Cardiac muscle cell (in vitro differentiated cells and primary cell): ENCODE measurements around the gene AUTS2. TPM values are rescaled to one million over a fixed set of nuclear protein-coding genes. Genes with fewer than 3 reads are reported as not detected.

Source experiments
- DNase-seq, 2 donors: peaks; one replicate each; pipeline versions ENCODE4 v3.0.0 to v3.0.0-alpha.2; 2010 to 2017; ENCODE audit warnings: low read depth in 1 of 2, low spot score in 1 of 2
- H3K27ac ChIP-seq: fragments of 200-600 bp; sonication (generic); 2 replicates; pipeline ENCODE4 v1.5.1; 2016
- H3K27me3 ChIP-seq: fragments of 200-600 bp; sonication (generic); 2 replicates; pipeline ENCODE4 v1.6.0; 2016; ENCODE audit warnings: control low read depth
- H3K36me3 ChIP-seq: fragments of 200-600 bp; sonication (generic); 2 replicates; pipeline ENCODE4 v1.5.1; 2016; ENCODE audit warnings: control low read depth
- H3K4me1 ChIP-seq: fragments of 200-600 bp; sonication (generic); 2 replicates; pipeline ENCODE4 v1.8.1; 2017; ENCODE audit warnings: low read depth, mild to moderate bottlenecking, mixed run types
- H3K4me3 ChIP-seq: fragments of 200-600 bp; sonication (generic); 2 replicates; pipeline ENCODE4 v1.5.1; 2016; ENCODE audit warnings: mild to moderate bottlenecking
- H3K9me3 ChIP-seq: fragments of 200-600 bp; sonication (generic); 2 replicates; pipeline ENCODE4 v1.5.1; 2017; ENCODE audit warnings: low read depth, mild to moderate bottlenecking, control low read depth
- polyA plus RNA-seq: library from polyadenylated mRNA; unstranded; fragments of >200 nt; fragmentation: Nextera tagmentation; extraction: Ambion mirVana; gene quantifications from 2 replicates; pipeline ENCODE4 v1.2.1, GENCODE V29; 2016
- total RNA-seq: library from RNA; depleted of rRNA; stranded (reverse); fragments of >200 nt; gene quantifications from 2 replicates; pipeline ENCODE4 v1.2.3, GENCODE V29; 2016
- TF ChIP-seq, protein P1 (sequence below): IDR thresholded peaks from 2 replicates; pipeline ENCODE4 v1.5.1; 2012; ENCODE audit warnings: low read depth, mild to moderate bottlenecking, low read length

The AUTS2 gene
- total and polyA plus RNA-seq, 2 experiments from 2014 or later: 41.0 to 45.5 TPM

DNA sequence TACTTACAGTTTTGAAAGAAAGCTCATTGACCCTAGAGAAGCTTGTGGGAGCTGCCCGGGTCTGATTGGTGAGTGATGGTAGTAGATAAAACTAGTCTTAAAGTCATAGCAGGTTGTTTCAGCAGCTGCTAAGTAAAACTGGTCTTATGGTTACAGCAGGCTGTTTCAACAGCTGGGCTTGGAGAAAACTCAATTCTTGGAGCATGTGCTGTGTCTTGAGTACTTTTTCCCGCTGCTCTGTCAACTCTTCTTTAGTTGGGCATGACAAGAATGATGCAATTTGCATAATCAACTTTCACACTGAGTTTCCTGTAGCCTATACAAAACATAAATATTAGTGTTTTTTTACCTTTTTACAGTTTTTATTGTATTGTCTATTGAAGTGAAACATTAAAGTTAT is 707.9 kb downstream of the AUTS2 start:
- Histone ChIP-seq H3K4me3 (no peak overlapping the region), H3K27ac (no peak overlapping the region), H3K9me3 (no peaks in the 10 kb centered on the region), H3K36me3 (no peaks in the 10 kb centered on the region), H3K4me1 (peaks cover 4% of the 10 kb centered on the region), H3K27me3 (no peaks in the 10 kb centered on the region)
- no peak for DNase-seq
- TF ChIP-seq, protein P1, sequence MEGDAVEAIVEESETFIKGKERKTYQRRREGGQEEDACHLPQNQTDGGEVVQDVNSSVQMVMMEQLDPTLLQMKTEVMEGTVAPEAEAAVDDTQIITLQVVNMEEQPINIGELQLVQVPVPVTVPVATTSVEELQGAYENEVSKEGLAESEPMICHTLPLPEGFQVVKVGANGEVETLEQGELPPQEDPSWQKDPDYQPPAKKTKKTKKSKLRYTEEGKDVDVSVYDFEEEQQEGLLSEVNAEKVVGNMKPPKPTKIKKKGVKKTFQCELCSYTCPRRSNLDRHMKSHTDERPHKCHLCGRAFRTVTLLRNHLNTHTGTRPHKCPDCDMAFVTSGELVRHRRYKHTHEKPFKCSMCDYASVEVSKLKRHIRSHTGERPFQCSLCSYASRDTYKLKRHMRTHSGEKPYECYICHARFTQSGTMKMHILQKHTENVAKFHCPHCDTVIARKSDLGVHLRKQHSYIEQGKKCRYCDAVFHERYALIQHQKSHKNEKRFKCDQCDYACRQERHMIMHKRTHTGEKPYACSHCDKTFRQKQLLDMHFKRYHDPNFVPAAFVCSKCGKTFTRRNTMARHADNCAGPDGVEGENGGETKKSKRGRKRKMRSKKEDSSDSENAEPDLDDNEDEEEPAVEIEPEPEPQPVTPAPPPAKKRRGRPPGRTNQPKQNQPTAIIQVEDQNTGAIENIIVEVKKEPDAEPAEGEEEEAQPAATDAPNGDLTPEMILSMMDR: no peak

DNA sequence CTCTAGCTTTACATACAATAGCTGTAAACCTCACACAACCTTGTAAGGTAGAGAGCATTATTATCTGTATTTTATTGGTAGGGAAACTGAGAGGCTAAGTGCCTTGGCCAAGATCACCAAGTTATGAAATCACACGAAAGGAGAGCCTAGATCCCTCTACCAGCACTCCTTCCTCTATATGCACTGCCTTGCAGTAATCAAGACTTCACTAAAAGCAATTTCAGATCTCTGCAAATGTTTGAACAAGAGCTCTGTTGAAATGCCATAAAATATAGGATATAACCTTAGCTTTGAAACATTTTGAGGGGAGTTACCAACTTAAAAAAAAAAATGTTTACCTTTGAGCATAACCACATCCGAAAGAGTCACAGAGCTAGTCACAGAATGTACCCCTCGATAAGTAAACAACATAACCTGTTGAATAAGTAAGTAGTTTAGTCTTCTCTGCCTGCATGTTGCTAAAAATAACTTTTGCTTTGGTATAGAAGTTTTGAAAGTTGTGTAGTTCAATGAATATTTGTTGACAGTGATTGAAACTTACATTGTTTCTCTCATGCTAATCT is 709.4 kb downstream of the AUTS2 start:
- H3K9me3 ChIP-seq: no peaks in the 10 kb centered on the region
- TF ChIP-seq, protein P1: no peak
- no peak for DNase-seq

DNA sequence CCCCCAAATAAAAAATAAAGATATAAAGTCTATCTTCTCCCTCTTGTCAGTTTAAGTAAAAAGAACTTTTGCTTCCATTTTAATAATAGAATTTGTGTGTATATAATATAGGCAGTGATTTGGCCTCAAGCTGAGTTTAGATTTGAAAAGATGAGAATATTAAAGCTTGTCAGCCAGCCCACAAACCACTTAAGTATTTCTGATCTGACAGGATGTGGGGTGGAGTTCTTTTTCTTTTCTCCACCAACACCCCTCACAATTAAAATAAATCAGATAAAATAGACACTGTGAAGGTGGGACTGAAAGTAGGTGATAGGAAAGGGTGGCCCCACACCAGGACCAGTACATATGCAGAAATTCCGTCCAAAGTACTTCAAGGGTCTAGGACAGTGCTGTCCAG is 714.1 kb downstream of the AUTS2 start:
- Histone ChIP-seq H3K4me3 (no peak overlapping the region), H3K36me3 (no peaks in the 10 kb centered on the region), H3K4me1 (peaks cover 4% of the 10 kb centered on the region), H3K27ac (no peak overlapping the region), H3K9me3 (no peaks in the 10 kb centered on the region), H3K27me3 (no peaks in the 10 kb centered on the region)
- TF ChIP-seq, protein P1: no peak
- no peak for DNase-seq

More for the DNA sequence above, 709.4 kb downstream of the AUTS2 start:
- H3K27me3 ChIP-seq: no peaks in the 10 kb centered on the region
- H3K4me3 ChIP-seq: no peak overlapping the region
- H3K36me3 ChIP-seq: no peaks in the 10 kb centered on the region
- no peak overlapping the region for H3K27ac ChIP-seq
- H3K4me1 ChIP-seq: peaks cover 4% of the 10 kb centered on the region

DNA sequence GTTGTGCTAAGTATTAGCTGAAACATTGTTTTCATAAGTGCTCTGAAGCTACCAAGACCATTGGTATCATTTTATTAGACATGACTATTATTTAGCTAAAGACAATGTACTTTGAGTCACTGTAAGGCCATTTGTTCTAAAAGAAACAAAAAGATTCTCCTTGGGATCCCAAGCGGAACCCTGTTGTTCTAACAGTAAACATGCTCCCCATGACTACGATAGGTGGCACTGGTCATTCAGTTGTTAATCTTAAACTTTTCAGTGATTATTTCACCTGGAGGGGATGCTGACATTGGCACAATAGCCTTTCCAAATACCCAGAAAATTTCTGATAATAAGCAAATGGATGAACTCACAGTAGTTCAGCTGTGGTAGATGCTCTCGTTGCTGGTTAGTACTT is 715.0 kb downstream of the AUTS2 start:
- no peaks in the 10 kb centered on the region for H3K36me3 ChIP-seq
- H3K27me3 ChIP-seq: no peaks in the 10 kb centered on the region
- H3K27ac ChIP-seq: no peak overlapping the region
- TF ChIP-seq, protein P1: no peak
- no peak for DNase-seq
- no peak overlapping the region for H3K4me3 ChIP-seq
- H3K4me1 ChIP-seq: no peaks in the 10 kb centered on the region
- H3K9me3 ChIP-seq: no peaks in the 10 kb centered on the region

DNA sequence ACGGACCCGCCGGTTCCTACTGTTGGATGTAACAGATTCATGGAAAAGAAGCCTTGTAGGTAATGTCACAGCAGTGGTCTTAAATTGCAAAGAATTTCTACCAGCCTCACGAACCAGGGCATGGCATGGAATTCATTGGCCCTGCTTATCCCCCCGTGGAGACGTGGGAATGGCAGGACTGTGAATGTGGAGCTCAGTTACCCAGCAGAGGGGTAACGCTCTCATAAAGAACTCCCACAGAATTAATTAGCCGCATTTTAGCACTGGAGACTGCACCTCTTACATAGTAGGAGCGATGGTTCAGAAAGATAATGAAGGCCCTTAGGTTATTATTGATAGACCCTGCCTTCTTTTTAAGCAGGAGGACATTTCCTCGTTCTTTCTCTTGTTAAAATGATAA is 715.4 kb downstream of the AUTS2 start:
- TF ChIP-seq, protein P1: no peak
- H3K27me3 ChIP-seq: no peaks in the 10 kb centered on the region
- H3K27ac ChIP-seq: no peak overlapping the region
- no peak for DNase-seq
- no peaks in the 10 kb centered on the region for H3K9me3 ChIP-seq
- no peak overlapping the region for H3K4me3 ChIP-seq
- H3K4me1 ChIP-seq: no peaks in the 10 kb centered on the region
- H3K36me3 ChIP-seq: no peaks in the 10 kb centered on the region
